Erythroblast (primary cell): ENCODE results near the gene KIF3C.

Experiments used
- GATA1 ChIP-seq: IDR thresholded peaks from 2 replicates; pipeline ENCODE4 v1.6.1; 2011; ENCODE audit warnings: low read depth, mild to moderate bottlenecking, control low read depth, low read length, moderate library complexity
- POLR2A ChIP-seq: IDR thresholded peaks from 2 replicates; pipeline ENCODE4 v1.6.1; 2011; ENCODE audit warnings: mild to moderate bottlenecking, low read length

DNA sequence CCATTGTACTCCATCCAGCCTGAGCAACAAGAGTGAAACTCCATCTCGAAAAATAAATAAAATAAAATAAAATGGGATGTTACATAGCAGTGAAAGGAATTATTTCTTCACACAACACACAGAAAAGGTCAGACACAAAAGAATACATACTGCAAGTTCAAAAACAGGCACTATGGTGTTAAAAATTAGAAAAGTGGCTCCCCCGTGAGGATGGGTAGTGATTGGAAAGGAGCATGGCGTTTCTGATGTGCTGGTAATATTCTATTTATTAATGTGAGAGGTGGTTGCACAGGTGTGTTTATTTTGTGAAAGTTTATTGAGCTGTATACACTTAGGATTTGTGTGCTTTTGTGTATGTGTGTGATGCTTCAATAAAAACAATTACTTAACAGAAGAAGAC lies 28.6 kb upstream of the KIF3C start:
- no peak for TF ChIP-seq POLR2A
- TF ChIP-seq GATA1 = no peak
